GM12878 (cell line): Measurements from ENCODE around the gene STK32B. TPM values are rescaled to one million over a fixed set of nuclear protein-coding genes. Genes with fewer than 3 reads are reported as not detected.

Experiments used
- ATAC-seq: fragments of 200-7000 bp; cut with Tn5 transposase; 3 replicates; pipeline ENCODE4 v1.9.1; 2020; ENCODE audit warnings: mild to moderate bottlenecking, moderate library complexity
- BruUV-seq: library from RNA; stranded (reverse); fragments of 400-500 nt; replicated peaks from 2 replicates; lab custom pipeline; 2021; lab: Mats Ljungman, UMichigan
- CTCF ChIA-PET: fragments of 300-600 bp; sonication (Branson Sonifier 250); formaldehyde crosslinking; extraction: SDS; loops from one replicate; lab custom pipeline; 2021; ENCODE audit warnings: inconsistent platforms; lab: Yijun Ruan, JAX
- POLR2A ChIA-PET: fragments of 350-600 bp; formaldehyde crosslinking; extraction: SDS; loops from one replicate; lab custom pipeline; 2021; ENCODE audit warnings: inconsistent platforms; lab: Charles Lee
- RAD21 ChIA-PET: fragments of 300-600 bp; sonication (Branson Sonifier 250); formaldehyde crosslinking; loops from one replicate; lab custom pipeline; 2023; ENCODE audit warnings: antibody characterized with exemption; ENCODE audit not compliant: unreplicated experiment; lab: Charles Lee
- SMC1A ChIA-PET: fragments of 300-600 bp; sonication (Branson Sonifier 250); formaldehyde crosslinking; loops from one replicate; lab custom pipeline; 2023; ENCODE audit not compliant: unreplicated experiment, uncharacterized antibody; lab: Charles Lee
- DNase-seq: peaks from one replicate; pipeline ENCODE4 v3.0.0-alpha.2; 2011; ENCODE audit warnings: low read depth, low spot score
- FAIRE-seq: peaks from 3 replicates; lab custom pipeline; 2011; peaks lifted over from hg19 to GRCh38; lab: Jason Lieb, UNC
- H2AFZ ChIP-seq: 2 replicates; pipeline ENCODE4 v1.6.0; 2011; ENCODE audit warnings: low read depth, low read length, control low read depth; ENCODE audit not compliant: control insufficient read depth
- H3K27ac ChIP-seq: 2 replicates; pipeline ENCODE4 v1.5.1; 2011; ENCODE audit warnings: control low read depth; ENCODE audit not compliant: control insufficient read depth, insufficient read depth
- H3K27me3 ChIP-seq, 2 experiments: replicated peaks in 1 of 2; 2 replicates each; pipeline versions ENCODE4 v1.6.0 to v1.6.1; 2011; ENCODE audit warnings: low read length in 1 of 2; ENCODE audit not compliant: control insufficient read depth in 2 of 2, insufficient read depth in 2 of 2
- H3K36me3 ChIP-seq, 2 experiments: 2 replicates each; pipeline ENCODE4 v1.5.1; 2011; ENCODE audit warnings: low read length in 1 of 2; ENCODE audit not compliant: control insufficient read depth in 2 of 2, insufficient read depth in 2 of 2
- H3K4me1 ChIP-seq: 2 replicates; pipeline ENCODE4 v1.6.1; 2011; ENCODE audit warnings: mild to moderate bottlenecking, low read length, moderate library complexity, mixed read lengths; ENCODE audit not compliant: control insufficient read depth, insufficient read depth
- H3K4me2 ChIP-seq: 2 replicates; pipeline ENCODE4 v1.6.0; 2011; ENCODE audit warnings: control low read depth; ENCODE audit not compliant: control insufficient read depth, insufficient read depth
- H3K4me3 ChIP-seq: fragments of 200-600 bp; sonication (generic); 2 replicates; pipeline ENCODE4 v1.5.1; 2016
- H3K79me2 ChIP-seq: 2 replicates; pipeline ENCODE4 v1.6.0; 2011; ENCODE audit warnings: low read length; ENCODE audit not compliant: control insufficient read depth, insufficient read depth
- H3K9ac ChIP-seq: 2 replicates; pipeline ENCODE4 v1.8.0; 2011; ENCODE audit warnings: low read length, control low read depth, mixed read lengths; ENCODE audit not compliant: control insufficient read depth, insufficient read depth
- H3K9me3 ChIP-seq: replicated peaks from 3 replicates; pipeline ENCODE4 v1.5.1; 2011; ENCODE audit warnings: mild to moderate bottlenecking, low read length; ENCODE audit not compliant: control insufficient read depth, insufficient read depth
- H4K20me1 ChIP-seq: 2 replicates; pipeline ENCODE4 v1.6.0; 2011; ENCODE audit not compliant: control insufficient read depth, insufficient read depth
- EP300 ChIP-seq, 2 experiments: fragments of 150-350 bp in 1 of 2; IDR thresholded peaks; 2 replicates each; pipeline ENCODE4 v1.6.1; 2011 to 2012; ENCODE audit warnings: low read depth in 2 of 2, low read length in 2 of 2, borderline replicate concordance in 1 of 2, improper control_type of control experiment in 1 of 2, inconsistent platforms in 1 of 2; ENCODE audit not compliant: control insufficient read depth in 1 of 2
- NFYB ChIP-seq: IDR thresholded peaks from 2 replicates; pipeline ENCODE4 v1.6.1; 2011; ENCODE audit warnings: low read depth, mild to moderate bottlenecking, low read length, improper control_type of control experiment, moderate library complexity; ENCODE audit not compliant: insufficient read depth
- POLR2AphosphoS2 ChIP-seq: IDR thresholded peaks from 2 replicates; pipeline ENCODE4 v1.6.1; 2011; ENCODE audit warnings: low read depth, mild to moderate bottlenecking, low read length, improper control_type of control experiment, moderate library complexity
- PRDM15 ChIP-seq: fragments of 450-650 bp; formaldehyde crosslinking; IDR thresholded peaks from 2 replicates; pipeline ENCODE4 v1.4.0; 2020; ENCODE audit warnings: mild to moderate bottlenecking, moderate library complexity
- SMAD1 ChIP-seq: fragments of 450-650 bp; IDR thresholded peaks from 2 replicates; pipeline ENCODE4 v1.6.1; 2018; ENCODE audit warnings: mild to moderate bottlenecking, low read depth; ENCODE audit not compliant: partially characterized antibody
- SMARCA5 ChIP-seq: fragments of 450-650 bp; IDR thresholded peaks from 2 replicates; pipeline ENCODE4 v1.6.1; 2017; ENCODE audit warnings: mild to moderate bottlenecking
- STAT1 ChIP-seq: fragments of 450-650 bp; conservative IDR thresholded peaks from 2 replicates; pipeline ENCODE4 v1.6.1; 2014; ENCODE audit warnings: antibody characterized with exemption, mild to moderate bottlenecking
- SUPT20H ChIP-seq: IDR thresholded peaks from 2 replicates; pipeline ENCODE4 v1.6.1; 2011; ENCODE audit warnings: low read depth, mild to moderate bottlenecking, low read length, moderate library complexity, borderline replicate concordance; ENCODE audit not compliant: control insufficient read depth
- ZNF24 ChIP-seq: fragments of 450-650 bp; IDR thresholded peaks from 2 replicates; pipeline ENCODE4 v1.6.1; 2017; ENCODE audit warnings: antibody characterized with exemption, mild to moderate bottlenecking
- WGBS: methylation state at CpG from one replicate; pipeline ENCODE4 v1.1.6; 2016; ENCODE audit warnings: low lambda C conversion rate; ENCODE audit not compliant: insufficient replicate concordance, insufficient coverage; ENCODE audit errors: missing lambda C conversion rate; 5-methylcytosine and 5-hydroxymethylcytosine counted together
- in situ Hi-C: fragments of 300-500 bp; cut with MboI; formaldehyde crosslinking; loops from 9 replicates; pipeline ENCODE4 v1.14.3; 2018; ENCODE audit warnings: mixed read lengths
- intact Hi-C: fragments of 100-400 bp; cut with micrococcal nuclease; formaldehyde crosslinking; loops from one replicate; pipeline ENCODE4 v1.14.2; 2022; ENCODE audit not compliant: unreplicated experiment
- polyA plus RNA-seq, 11 experiments: library from polyadenylated mRNA; depleted of rRNA in 4 of 11; unstranded in 6 of 11; stranded (reverse) in 5 of 11; fragments of >200 nt; fragmentation: Nextera tagmentation in 4 of 11; fragmentation: Illumina TruSeq in 1 of 11; extraction: Ambion mirVana in 4 of 11; extraction: Trizol in 1 of 11; gene quantifications; 1 replicate in 1 of 11; 2 replicates in 10 of 11; pipeline versions ENCODE4 v1.2.1 to v1.2.3, GENCODE V29; 2011 to 2016; ENCODE audit warnings: inconsistent platforms in 2 of 11, missing spikeins in 2 of 11, low read depth in 1 of 11
- total RNA-seq, 4 experiments: library from RNA; depleted of rRNA in 3 of 4; stranded (reverse); fragments of >200 nt in 3 of 4; fragmentation: Illumina TruSeq in 1 of 4; extraction: Trizol in 1 of 4; gene quantifications; 2 replicates each; pipeline versions ENCODE4 v1.2.1 to v1.2.3, GENCODE V29; 2013 to 2021
- TF ChIP-seq, protein P1 (sequence below): fragments of 450-650 bp; IDR thresholded peaks from 2 replicates; pipeline ENCODE4 v1.6.1; 2018; ENCODE audit warnings: mild to moderate bottlenecking, low read depth, moderate library complexity; ENCODE audit not compliant: partially characterized antibody
- TF ChIP-seq, protein P2 (sequence below): fragments of 450-650 bp; IDR thresholded peaks from 2 replicates; pipeline ENCODE4 v1.6.1; 2017; ENCODE audit warnings: mild to moderate bottlenecking, moderate library complexity
- TF ChIP-seq, protein P3 (sequence below): IDR thresholded peaks from 2 replicates; pipeline ENCODE4 v1.6.1; 2011; ENCODE audit warnings: borderline replicate concordance, low read depth, mild to moderate bottlenecking, moderate library complexity, mixed read lengths, low read length; ENCODE audit not compliant: insufficient read depth; ENCODE audit errors: extremely low read length

The STK32B gene
- total and polyA plus RNA-seq, 10 of the 15 experiments (the other 5 are each of a cell fraction or from before 2014, with no cell fraction given), result 0.04 to 0.12 (median 0.08) TPM; not detected in 7

DNA sequence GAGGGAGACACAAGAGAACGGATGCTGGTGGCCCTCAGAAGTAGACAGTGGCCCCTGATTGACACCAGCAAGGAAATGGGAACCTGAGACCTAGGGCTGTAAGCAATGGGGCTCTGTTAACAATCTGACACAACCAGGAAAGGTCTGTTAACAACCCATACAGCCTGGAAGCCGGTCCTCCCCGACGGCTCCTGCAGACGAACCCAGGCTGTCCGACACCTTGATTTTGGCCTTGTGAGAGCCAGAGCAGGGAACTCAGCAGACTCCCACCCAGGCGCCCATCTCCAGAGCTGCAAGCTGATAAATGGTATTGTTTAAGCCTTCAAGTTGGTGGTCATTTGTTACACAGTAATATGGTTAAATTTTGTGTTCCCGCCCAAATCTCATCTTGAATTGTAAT lies 21.8 kb upstream of the STK32B start:
- intact Hi-C loops (no loop called here), in situ Hi-C loops (no loop called here)
- no peak for FAIRE-seq
- Histone ChIP-seq H3K4me3 (no peak overlapping the region), H3K4me2 (no peak overlapping the region), H3K4me1 (no peaks in the 10 kb centered on the region; the same call in 1 of the 2 replicates), H3K27me3 (0 out of 4 replicates have a peak, but pooled peaks cover 0 to 3% of the 10 kb centered on the region in 2 experiments), H3K9ac (no peak overlapping the region), H3K36me3 (no peaks in the 10 kb centered on the region), H3K79me2 (no peaks in the 10 kb centered on the region), H3K9me3 (no peaks in the 10 kb centered on the region), H2AFZ (no peak overlapping the region), H3K27ac (no peak overlapping the region), H4K20me1 (no peaks in the 10 kb centered on the region)
- WGBS, result 38% methylated on average over 8 of the region's 8 CpGs
- CTCF ChIA-PET, result no interaction called here
- RAD21 ChIA-PET, result no interaction called here
- BruUV-seq, result no TSS peak
- SMC1A ChIA-PET, result no interaction called here
- no peak for DNase-seq
- POLR2A ChIA-PET, result no interaction called here
- no peak for TF ChIP-seq SMARCA5
- TF ChIP-seq, protein P1, sequence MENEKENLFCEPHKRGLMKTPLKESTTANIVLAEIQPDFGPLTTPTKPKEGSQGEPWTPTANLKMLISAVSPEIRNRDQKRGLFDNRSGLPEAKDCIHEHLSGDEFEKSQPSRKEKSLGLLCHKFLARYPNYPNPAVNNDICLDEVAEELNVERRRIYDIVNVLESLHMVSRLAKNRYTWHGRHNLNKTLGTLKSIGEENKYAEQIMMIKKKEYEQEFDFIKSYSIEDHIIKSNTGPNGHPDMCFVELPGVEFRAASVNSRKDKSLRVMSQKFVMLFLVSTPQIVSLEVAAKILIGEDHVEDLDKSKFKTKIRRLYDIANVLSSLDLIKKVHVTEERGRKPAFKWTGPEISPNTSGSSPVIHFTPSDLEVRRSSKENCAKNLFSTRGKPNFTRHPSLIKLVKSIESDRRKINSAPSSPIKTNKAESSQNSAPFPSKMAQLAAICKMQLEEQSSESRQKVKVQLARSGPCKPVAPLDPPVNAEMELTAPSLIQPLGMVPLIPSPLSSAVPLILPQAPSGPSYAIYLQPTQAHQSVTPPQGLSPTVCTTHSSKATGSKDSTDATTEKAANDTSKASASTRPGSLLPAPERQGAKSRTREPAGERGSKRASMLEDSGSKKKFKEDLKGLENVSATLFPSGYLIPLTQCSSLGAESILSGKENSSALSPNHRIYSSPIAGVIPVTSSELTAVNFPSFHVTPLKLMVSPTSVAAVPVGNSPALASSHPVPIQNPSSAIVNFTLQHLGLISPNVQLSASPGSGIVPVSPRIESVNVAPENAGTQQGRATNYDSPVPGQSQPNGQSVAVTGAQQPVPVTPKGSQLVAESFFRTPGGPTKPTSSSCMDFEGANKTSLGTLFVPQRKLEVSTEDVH, result no peak
- TF ChIP-seq, protein P2, sequence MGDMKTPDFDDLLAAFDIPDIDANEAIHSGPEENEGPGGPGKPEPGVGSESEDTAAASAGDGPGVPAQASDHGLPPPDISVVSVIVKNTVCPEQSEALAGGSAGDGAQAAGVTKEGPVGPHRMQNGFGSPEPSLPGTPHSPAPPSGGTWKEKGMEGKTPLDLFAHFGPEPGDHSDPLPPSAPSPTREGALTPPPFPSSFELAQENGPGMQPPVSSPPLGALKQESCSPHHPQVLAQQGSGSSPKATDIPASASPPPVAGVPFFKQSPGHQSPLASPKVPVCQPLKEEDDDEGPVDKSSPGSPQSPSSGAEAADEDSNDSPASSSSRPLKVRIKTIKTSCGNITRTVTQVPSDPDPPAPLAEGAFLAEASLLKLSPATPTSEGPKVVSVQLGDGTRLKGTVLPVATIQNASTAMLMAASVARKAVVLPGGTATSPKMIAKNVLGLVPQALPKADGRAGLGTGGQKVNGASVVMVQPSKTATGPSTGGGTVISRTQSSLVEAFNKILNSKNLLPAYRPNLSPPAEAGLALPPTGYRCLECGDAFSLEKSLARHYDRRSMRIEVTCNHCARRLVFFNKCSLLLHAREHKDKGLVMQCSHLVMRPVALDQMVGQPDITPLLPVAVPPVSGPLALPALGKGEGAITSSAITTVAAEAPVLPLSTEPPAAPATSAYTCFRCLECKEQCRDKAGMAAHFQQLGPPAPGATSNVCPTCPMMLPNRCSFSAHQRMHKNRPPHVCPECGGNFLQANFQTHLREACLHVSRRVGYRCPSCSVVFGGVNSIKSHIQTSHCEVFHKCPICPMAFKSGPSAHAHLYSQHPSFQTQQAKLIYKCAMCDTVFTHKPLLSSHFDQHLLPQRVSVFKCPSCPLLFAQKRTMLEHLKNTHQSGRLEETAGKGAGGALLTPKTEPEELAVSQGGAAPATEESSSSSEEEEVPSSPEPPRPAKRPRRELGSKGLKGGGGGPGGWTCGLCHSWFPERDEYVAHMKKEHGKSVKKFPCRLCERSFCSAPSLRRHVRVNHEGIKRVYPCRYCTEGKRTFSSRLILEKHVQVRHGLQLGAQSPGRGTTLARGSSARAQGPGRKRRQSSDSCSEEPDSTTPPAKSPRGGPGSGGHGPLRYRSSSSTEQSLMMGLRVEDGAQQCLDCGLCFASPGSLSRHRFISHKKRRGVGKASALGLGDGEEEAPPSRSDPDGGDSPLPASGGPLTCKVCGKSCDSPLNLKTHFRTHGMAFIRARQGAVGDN, result no peak
- no peak for TF ChIP-seq PRDM15 (CRISPR knock-in tag)
- TF ChIP-seq STAT1, result no peak
- no peak for TF ChIP-seq EP300 (IDR thresholded peaks at IDR 0.05; ENCODE audit: borderline replicate concordance in 1 of 2, control insufficient read depth in 1 of 2, low read depth in 2 of 2, low read length in 2 of 2)
- TF ChIP-seq, protein P3, sequence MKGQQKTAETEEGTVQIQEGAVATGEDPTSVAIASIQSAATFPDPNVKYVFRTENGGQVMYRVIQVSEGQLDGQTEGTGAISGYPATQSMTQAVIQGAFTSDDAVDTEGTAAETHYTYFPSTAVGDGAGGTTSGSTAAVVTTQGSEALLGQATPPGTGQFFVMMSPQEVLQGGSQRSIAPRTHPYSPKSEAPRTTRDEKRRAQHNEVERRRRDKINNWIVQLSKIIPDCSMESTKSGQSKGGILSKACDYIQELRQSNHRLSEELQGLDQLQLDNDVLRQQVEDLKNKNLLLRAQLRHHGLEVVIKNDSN, result no peak
- no peak for TF ChIP-seq POLR2AphosphoS2
- no peak for TF ChIP-seq SMAD1
- no peak for TF ChIP-seq SUPT20H
- TF ChIP-seq ZNF24, result no peak
- TF ChIP-seq NFYB, result no peak
- ATAC-seq, result no peak
